NCI-H2029 treated with DMSO at 0.1 percent for 48 hours (cell line): ENCODE results near the gene DZIP1L.
"Not testable (repeated sequence)": the region's sequence is repeated elsewhere in the genome, so short reads cannot be mapped to it uniquely, and the experiment has no call there.

Experiments used
- DNase-seq: peaks from one replicate; lab custom pipeline; 2025; lab: John Stamatoyannopoulos, UW

The DZIP1L gene

GRCh38 chr3:138113326-138113725 lies 2.1 kb downstream of the DZIP1L start:
- no peak for DNase-seq

DNA sequence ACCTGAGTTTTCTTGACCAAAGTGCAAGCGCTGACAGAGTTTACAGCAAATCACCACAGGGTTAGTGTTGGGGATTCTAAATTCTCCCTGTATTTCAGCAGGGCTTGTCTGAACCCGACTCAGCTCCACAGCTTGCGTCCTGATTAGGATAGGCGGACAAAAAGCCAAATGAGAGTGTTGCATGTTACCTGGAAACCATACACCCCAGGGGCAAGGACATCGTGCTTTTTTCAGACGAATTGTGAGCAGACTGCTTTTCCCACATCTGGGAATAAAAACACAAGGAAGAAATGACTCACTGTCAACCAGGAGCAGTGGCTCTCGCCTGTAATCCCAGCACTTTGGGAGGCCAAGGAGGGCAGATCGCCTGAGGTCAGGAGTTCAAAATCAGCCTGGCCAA lies 3.0 kb downstream of the DZIP1L start:
- no peak for DNase-seq

- no peak for DNase-seq
Measured at GRCh38 chr3:138105598-138105997, 9.8 kb downstream of the DZIP1L start.

GRCh38 chr3:138103466-138103865 lies 11.9 kb downstream of the DZIP1L start:
- DNase-seq: no peak

DNA sequence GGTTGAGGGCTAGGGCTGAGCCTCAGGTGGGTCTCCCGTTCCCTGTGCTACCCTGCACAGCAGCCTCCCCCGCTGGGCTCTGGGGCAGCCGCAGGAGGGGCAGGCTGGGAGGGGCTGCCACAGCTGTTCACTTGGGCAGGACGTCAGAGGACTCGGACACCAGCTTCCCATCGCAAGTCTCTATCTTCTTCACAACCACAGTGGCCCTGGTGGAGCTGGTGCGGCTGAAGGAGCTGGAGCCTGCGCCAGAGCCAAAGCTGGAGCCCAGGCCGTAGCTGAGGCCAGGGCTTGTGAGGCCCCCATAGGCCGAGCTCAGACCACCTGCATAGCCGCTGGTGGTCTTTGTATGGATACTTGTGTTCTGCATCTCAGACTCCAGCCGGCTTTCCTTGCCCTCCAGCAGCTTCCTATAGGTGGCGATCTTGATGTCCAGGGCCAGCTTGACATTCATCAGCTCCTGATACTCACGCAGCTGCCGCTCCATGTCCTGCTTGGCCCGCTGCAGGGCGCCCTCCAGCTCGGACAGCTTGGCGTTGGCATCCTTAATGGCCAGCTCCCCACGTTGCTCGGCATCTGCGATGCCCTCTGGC lies 14.0 kb downstream of the DZIP1L start:
- not testable (repeated sequence) for DNase-seq

GRCh38 chr3:138099417-138099816 lies 16.0 kb downstream of the DZIP1L start:
- DNase-seq: no peak

DNA sequence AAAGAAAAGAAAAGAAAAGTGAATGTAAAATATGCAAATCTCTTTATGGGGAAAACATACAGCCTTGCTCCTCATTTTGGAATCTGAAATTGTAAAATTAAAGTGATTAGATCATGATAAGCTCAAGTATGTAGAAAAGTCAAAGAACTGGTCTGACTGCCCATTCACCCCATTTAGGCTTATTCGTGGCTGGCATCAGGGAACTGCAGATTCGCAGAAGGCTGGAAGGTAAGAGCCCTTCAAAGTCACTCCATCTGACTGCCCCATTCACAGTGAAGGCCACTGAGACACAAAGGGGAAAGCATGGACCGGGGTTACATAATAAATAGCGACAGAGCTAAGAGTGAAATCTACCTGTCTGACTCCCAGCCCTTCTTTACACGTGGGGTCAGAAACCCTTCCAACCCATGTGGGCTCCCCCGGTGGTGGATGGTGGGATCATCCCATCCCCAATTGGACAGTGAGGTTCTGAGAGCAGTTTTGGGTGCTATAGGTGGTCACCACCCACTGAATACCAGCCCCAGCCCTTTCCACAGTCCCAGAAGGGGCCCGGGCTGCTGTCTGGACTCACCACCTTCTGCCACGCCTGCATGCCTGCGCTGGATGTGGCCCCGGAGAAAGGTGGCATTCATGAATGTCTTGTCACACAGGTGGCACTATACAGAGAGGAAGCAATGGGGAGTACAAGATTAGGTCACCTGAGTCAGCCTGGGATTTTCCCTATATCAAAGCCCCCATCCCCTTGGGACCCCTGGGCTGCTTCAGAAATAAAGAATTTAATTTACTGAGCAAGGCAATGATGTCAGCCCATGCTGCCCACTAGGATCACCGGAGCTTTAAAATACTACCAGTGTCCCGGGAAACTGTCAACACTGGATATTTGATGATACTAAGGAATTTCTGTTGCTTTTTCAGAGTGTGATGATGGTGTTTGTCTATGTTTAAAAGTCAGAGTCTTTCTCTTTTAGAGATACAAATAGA lies 17.9 kb downstream of the DZIP1L start:
- DNase-seq: no peak

DNA sequence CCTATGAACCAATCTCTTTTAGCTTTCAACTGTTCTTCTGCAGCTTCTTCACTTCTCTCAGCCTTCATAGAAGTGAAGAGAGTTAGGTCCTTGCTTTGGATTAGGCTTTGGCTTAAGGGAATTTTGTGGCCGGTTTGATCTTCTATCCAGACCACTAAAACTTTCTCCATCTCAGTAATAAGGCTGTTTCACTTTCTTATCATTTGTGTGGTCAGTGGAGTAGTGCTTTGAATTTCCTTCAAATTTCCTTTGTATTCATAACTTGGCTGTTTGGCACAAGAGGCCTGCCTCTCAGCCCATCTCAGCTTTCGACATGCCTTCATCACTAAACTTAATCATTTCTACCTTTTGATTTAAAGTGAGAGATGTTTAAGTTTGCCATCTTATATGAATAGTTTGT lies 21.7 kb downstream of the DZIP1L start:
- no peak for DNase-seq

- no peak for DNase-seq
Measured at GRCh38 chr3:138092023-138092422, 23.4 kb downstream of the DZIP1L start.

GRCh38 chr3:138089091-138089490 lies 26.3 kb downstream of the DZIP1L start:
- no peak for DNase-seq

DNA sequence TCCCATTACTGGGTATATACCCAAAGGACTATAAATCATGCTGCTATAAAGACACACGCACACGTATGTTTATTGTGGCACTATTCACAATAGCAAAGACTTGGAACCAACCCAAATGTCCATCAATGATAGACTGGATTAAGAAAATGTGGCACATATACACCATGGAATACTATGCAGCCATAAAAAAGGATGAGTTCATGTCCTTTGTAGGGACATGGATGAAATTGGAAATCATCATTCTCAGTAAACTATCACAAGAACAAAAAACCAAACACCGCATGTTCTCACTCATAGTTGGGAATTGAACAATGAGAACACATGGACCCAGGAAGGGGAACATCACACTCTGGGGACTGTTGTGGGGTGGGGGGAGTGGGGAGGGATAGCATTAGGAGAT lies 29.7 kb downstream of the DZIP1L start:
- not testable (repeated sequence) for DNase-seq

DNA sequence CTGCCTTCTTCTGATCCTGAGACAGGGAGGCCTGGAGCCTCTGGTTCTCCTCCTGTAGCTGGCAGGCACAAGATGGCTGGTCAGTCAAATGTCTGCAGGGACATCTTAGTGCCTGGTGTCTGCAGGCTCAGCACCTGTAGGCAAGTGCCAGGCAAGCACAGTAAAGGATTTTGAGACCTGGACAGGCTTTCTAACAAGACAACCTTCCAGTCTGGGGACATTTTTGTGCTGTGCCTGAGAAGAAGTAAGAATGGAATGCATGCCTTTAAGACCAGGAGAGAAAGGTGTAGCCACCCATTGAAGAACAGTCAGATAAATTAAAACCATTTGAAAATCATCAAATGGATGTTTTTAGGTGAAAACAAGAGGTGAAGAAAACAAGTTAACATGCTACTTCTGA lies 31.2 kb downstream of the DZIP1L start:
- DNase-seq: no peak

DNA sequence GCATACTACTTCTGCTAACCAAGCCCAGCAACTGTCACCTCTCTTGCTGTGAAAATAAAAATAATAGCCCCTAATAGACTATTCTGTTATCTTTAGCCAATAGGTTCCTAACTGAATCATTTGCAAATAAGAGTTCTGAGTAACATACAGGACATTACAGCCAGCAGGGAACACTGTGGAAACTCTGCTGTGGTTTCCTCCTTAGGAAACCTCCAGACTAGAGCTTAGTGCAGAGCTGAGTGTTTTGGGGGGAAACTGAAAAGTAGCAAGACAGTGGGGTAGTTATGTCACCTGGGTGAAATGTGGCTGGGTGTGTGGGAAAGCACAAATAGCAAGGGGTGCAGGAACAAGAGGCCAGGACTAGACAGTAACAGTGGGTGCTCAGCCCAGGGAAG lies 32.4 kb downstream of the DZIP1L start:
- DNase-seq: no peak

DNA sequence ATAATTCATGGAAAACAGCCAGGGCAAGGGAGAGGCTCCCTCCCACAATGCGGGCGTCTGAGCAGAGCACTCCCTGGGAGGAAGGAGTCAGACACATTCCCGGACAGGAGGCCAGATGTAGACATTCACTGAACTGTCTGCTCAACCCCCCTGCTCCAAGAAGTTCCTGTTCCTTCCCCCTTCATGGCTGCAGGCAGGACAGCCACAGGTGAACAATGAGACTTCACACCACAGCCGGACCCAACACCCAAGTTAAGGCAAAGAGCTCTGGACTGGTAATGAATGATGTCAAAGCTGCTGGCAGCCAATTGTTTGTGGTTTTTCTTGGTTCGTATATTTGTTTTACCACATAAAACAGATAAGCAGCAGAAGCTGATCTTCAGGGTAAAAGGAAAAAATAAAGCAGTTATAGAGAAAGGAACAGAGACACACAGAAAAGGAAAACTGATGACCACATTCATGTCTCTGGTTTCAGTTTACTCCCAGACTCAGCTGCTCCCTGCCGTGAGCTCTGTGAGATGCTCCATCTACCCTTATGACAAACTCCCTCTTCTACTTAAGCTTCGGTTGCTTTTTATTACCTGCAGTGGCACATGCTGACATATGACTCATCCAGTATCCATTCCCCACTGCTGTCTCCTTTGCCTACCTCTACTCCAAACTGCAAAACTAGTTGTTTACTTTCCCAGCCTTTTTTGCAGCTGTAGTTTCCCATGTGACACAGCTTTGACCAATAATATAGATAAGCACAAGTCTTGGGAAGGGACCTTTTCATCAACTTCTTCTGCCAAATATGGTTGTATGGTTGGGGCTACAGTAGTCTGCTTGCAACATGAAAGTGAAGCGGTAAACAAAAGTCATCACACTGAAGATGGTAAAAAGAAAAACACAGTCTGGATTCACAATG lies 33.1 kb downstream of the DZIP1L start:
- DNase-seq: no peak

DNA sequence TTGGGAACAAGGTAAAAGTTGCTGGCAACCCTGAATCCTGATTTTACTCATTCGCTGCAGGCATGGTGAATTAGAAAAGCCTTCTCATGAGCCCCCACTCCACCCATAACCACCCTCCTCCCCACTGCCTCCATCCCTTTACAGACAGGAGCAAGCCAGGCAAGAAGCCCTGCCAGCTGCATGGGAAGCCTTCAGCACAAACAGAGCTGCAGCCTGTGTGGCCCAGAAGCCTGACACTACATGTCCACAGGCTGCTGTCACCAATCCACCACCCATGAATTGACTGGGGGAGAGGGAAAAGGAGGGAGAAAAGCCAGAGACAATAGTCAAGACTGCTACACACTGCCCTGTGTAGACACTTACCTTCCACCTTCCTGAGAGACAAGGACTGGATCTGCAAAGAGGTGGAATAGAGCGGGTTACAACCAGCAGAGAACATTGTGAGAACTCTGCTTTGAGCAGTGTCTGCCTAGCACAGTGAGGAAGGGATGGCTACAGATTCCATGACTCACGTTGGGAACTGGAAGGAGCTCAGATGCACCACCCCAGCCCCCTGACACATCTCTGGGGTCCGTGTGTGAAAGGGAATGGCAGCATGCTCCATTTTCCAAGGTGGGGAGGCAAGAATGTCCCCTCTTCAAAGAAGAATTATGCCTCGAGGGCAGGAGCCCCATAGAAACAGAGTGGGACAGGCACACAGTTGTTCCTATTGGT lies 33.9 kb downstream of the DZIP1L start:
- no peak for DNase-seq

DNA sequence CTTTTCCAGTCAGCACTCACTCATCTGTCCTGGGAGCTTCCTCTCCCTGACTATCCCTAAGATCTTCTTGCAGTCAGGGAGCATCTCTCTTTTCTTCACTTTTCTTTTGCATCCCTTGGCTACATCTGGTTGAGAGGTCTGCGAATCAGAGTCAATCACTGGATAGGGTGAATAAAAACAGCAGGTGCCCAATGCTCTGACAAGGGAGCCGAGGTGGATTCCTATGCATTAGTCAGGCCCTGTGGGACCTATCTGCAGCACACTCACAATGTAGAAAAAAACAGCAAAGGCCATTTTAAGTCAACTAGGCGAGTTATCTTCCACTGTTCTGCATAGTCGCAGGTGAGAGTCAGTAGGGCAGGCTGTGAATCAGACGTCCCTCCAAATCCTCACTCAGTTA lies 35.5 kb downstream of the DZIP1L start:
- no peak for DNase-seq

DNA sequence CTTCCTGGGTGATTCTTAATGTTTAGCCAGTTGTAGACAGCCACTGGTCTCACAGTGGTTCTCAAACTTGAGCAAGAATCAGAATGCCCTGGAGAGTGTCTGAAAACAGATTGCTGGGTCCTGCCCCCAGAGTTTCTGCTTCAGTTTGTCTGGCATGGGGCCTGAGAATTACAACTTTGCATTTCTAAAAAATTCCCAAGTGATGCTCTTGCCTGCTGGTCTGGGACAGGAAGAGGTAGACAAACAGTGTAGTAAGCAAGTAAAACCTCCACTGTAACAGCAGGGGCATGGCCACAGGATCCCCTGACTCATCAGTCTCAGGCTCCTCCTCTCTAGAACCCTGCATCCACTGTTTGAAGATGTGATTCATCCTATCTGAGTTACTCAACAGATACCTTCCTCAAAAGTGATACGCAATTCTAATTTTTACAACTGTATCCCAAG lies 36.5 kb downstream of the DZIP1L start:
- no peak for DNase-seq

- DNase-seq: no peak
Measured at GRCh38 chr3:138078096-138078495, 37.3 kb downstream of the DZIP1L start.

DNA sequence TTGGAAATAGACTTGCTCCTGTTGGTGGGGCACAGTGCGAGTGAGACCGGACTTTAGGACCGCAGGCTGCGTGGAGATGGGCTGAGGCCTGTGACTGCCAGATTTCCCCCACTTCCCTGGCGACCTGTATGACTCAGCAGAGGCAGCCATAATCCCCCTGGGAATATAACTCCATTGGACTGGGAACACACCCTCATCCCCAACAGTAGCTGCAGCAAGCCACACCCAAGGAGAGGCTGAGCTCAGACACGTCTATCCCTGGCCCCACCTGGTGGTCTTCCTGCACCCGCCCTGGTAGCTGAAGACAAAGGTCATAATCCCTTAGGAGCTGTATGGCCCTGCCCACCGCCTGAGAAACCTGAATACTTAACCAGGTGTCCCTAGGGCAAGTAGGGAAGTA lies 42.6 kb downstream of the DZIP1L start:
- DNase-seq: no peak

DNA sequence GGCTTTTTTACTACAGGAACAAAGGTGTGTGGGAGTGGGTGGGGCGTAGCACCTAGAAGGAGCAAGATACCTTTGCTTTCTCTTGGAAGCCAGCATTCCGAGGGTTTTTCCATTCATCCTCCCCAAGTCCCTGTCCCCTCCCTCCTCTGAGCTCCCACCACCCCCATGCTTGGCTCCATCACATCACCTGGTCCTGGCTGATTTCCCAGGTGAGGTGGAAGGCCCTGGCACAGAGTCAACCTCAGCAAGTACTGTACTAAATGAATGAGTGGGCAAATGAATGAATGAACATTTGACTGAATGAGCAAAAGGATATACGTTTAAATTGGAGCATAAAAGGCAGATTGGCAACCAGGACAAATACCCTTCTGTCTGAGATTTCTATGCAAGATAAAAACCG lies 45.4 kb downstream of the DZIP1L start:
- DNase-seq: peak; percentile 86

GRCh38 chr3:138068579-138069174 lies 46.7 kb downstream of the DZIP1L start:
- no peak for DNase-seq
